Thoracic aorta endothelial cell (primary cell): Measurements from ENCODE around the gene SYT11. TPM values are rescaled to one million over a fixed set of nuclear protein-coding genes. Genes with fewer than 3 reads are reported as not detected.

Source experiments
- small RNA-seq: library from RNA; depleted of rRNA; stranded (forward); fragments of <200 nt; gene quantifications from one replicate; pipeline ENCODE3, GENCODE V24; 2012
- total RNA-seq: library from RNA; depleted of rRNA; stranded (reverse); fragments of >200 nt; gene quantifications from 2 replicates; pipeline ENCODE4 v1.2.3, GENCODE V29; 2012

Gene SYT11
- total RNA-seq: 36.2 and 39.1 TPM in 2 replicates

DNA sequence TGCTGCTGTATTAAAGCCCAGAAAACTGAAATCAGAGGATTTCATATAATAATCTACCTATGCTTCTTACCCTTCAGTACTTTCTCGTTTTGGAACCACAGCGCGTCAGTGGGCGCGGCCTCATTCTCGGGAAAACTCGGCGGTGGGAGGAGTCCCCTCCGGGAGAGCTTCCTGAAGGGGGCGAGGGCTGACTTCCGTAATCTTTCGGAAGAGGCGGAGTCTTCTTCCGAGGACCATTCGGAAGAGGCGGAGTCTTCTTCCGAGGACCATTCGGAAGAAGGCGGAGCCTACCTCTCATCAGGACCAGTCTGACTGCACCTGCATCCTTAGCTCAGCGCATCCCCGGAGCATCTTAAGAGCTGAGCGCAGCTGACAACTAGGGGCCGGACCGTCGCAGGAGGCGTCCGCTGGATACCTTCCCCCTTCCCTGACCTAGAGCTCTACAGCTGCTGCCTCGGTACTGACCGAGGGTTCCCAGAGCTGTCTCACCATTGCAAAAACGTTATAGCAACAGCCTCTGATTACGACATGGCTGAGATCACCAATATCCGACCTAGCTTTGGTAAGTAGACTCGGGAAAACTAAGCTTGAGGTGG, at the start of gene SYT11:
Gene SYT11, plus strand, starts transcription at position 334 of the 596 bp plus-strand sequence. Its CDS starts 195 bp downstream, at position 529.

DNA sequence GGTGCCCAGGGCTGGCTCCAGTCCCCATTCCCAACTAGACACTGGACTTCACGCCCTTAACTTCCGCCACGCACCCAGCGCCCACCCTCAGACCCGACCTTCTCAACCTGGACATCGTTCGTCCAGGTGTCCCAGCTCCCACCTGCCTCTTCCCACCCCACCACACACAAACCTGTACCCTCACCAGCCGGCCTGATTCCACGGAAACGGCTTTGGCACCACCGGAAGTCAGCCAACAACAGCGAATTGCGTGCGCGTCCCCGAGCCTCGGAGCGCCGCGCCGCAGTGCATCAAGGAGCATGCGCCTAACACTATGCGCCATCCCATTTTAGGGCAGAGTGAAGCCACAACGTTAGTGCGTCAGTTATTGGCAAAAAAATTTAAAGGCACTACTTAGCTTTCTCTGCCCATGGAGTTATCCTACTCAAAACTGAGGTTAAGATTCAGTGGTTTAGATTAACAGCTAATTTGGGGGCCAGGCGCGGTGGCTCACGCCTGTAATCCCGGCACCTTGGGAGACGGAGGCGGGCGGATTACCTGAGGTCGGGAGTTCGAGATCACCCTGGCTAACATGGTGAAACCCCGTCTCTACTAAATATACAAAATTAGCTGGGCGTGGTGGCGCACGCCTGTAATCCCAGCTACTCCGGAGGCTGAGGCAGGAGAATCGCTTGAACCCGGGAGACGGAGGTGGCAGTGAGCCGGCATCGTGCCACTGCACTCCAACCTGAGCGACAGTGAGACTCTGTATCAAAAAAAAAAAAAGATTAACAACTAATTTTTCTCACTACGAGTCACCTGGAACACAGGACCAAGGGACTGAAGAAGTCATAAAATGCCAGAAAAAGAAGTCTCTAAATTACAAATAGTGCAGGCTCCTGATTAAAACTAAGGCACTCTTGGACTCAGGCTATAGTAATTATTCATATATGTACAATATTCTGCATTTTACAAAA, 2.1 kb upstream of the SYT11 start, which contains the start of gene GON4L:
Gene GON4L, minus strand, starts transcription at position 240 of the 956 bp plus-strand sequence. CDS start 3,434 bp downstream, outside the sequence.

GRCh38 chr1:155911156-155912055, 52.0 kb downstream of the SYT11 start, which contains the start of gene RIT1:
Gene RIT1, minus strand, starts transcription at chr1:155911349. Its CDS starts 588 bp downstream, at chr1:155910761.

GRCh38 chr1:155934097-155934935, 74.9 kb downstream of the SYT11 start, which contains the start of gene KHDC4:
Gene KHDC4, minus strand, starts transcription at chr1:155934413. Its CDS starts 40 bp downstream, at chr1:155934373.

Small RNAs within 50 kb of the gene (small RNA-seq; reads per million reads assigned to genes)
- not detected for gene RF00015
- not detected for gene SCARNA4
- gene SNORA80E: 188 reads per million, percentile 99 among the genes with 10 or more reads in this experiment

Other genes starting within 250 kb of the SYT11 start
- gene MSTO1, start 249.3 kb upstream of the SYT11 start, total RNA-seq: 22.5 and 23.5 TPM in 2 replicates
- gene YY1AP1, start 170.8 kb upstream of the SYT11 start, total RNA-seq: 42.7 and 48.9 TPM in 2 replicates
- gene DAP3, start 170.5 kb upstream of the SYT11 start, total RNA-seq: 121 and 142 TPM in 2 replicates
- 48.1 and 50.3 TPM in 2 replicates for gene GON4L, start 2.4 kb upstream of the SYT11 start, total RNA-seq
- gene RIT1, start 51.8 kb downstream of the SYT11 start, total RNA-seq: 30.0 and 35.0 TPM in 2 replicates
- gene KHDC4, start 74.8 kb downstream of the SYT11 start, total RNA-seq: 49.7 and 55.1 TPM in 2 replicates
- not detected in 2 replicates for gene RXFP4, start 82.1 kb downstream of the SYT11 start, total RNA-seq
- 127 TPM in 2 replicates for gene ARHGEF2, start 119.0 kb downstream of the SYT11 start, total RNA-seq
- 552 and 669 TPM in 2 replicates for gene SSR2, start 161.4 kb downstream of the SYT11 start, total RNA-seq
- gene UBQLN4, start 194.2 kb downstream of the SYT11 start, total RNA-seq: 28.6 and 32.5 TPM in 2 replicates
- 42.2 and 45.9 TPM in 2 replicates for gene LAMTOR2, start 195.2 kb downstream of the SYT11 start, total RNA-seq
- not detected in 2 replicates for gene RAB25, start 201.6 kb downstream of the SYT11 start, total RNA-seq
- 7.8 and 8.3 TPM in 2 replicates for gene MEX3A, start 222.9 kb downstream of the SYT11 start, total RNA-seq